Measurements from ENCODE around the gene ATP5PO.
"Not testable (repeated sequence)": the region's sequence is repeated elsewhere in the genome, so short reads cannot be mapped to it uniquely, and the experiment has no call there.

Gene ATP5PO

DNA sequence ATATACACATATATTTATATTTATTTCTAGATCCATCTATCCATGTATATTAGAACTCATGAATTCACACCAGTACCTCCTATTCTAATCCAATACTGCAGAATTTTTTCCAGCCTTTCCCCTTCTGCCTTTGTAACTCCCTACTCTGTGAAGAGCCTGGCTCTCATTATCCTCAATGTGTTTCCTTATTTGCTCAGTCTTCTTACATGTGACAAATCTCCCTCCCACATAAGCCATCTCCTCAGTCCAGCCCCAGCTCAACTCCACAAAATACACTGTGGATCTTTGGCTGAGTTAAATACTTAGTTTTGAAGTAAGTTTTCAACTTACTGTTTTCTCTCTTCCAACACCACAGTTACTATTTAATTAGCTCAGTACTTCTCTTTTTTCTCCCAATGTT lies 45.7 kb downstream of the ATP5PO start:
- no peak for ATAC-seq
- TF ChIP-seq ZC3H10 (CRISPR knock-in tag; IDR thresholded peaks at IDR 0.05): no peak
- TF ChIP-seq CSDC2 (CRISPR knock-in tag; IDR thresholded peaks at IDR 0.05): no peak
- no peak for TF ChIP-seq TCF4 (CRISPR knock-in tag; IDR thresholded peaks at IDR 0.05; ENCODE audit: borderline replicate concordance)
- no peak for TF ChIP-seq TOX (CRISPR knock-in tag; IDR thresholded peaks at IDR 0.05; ENCODE audit: borderline replicate concordance)
- TF ChIP-seq ARNTL (CRISPR knock-in tag; IDR thresholded peaks at IDR 0.05; ENCODE audit: borderline replicate concordance, low read depth): no peak
- no peak for TF ChIP-seq GLIS3 (CRISPR knock-in tag; IDR thresholded peaks at IDR 0.05)
- TF ChIP-seq OSR1 (CRISPR knock-in tag; IDR thresholded peaks at IDR 0.05): no peak
- TF ChIP-seq ZNF70 (CRISPR knock-in tag; IDR thresholded peaks at IDR 0.05): no peak
- TF ChIP-seq, protein P1, sequence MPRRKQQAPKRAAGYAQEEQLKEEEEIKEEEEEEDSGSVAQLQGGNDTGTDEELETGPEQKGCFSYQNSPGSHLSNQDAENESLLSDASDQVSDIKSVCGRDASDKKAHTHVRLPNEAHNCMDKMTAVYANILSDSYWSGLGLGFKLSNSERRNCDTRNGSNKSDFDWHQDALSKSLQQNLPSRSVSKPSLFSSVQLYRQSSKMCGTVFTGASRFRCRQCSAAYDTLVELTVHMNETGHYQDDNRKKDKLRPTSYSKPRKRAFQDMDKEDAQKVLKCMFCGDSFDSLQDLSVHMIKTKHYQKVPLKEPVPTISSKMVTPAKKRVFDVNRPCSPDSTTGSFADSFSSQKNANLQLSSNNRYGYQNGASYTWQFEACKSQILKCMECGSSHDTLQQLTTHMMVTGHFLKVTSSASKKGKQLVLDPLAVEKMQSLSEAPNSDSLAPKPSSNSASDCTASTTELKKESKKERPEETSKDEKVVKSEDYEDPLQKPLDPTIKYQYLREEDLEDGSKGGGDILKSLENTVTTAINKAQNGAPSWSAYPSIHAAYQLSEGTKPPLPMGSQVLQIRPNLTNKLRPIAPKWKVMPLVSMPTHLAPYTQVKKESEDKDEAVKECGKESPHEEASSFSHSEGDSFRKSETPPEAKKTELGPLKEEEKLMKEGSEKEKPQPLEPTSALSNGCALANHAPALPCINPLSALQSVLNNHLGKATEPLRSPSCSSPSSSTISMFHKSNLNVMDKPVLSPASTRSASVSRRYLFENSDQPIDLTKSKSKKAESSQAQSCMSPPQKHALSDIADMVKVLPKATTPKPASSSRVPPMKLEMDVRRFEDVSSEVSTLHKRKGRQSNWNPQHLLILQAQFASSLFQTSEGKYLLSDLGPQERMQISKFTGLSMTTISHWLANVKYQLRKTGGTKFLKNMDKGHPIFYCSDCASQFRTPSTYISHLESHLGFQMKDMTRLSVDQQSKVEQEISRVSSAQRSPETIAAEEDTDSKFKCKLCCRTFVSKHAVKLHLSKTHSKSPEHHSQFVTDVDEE (CRISPR knock-in tag; IDR thresholded peaks at IDR 0.05): no peak
- no peak for TF ChIP-seq ISL1 (CRISPR knock-in tag; IDR thresholded peaks at IDR 0.05)
- no peak for TF ChIP-seq ESRRG (CRISPR knock-in tag; IDR thresholded peaks at IDR 0.05)

DNA sequence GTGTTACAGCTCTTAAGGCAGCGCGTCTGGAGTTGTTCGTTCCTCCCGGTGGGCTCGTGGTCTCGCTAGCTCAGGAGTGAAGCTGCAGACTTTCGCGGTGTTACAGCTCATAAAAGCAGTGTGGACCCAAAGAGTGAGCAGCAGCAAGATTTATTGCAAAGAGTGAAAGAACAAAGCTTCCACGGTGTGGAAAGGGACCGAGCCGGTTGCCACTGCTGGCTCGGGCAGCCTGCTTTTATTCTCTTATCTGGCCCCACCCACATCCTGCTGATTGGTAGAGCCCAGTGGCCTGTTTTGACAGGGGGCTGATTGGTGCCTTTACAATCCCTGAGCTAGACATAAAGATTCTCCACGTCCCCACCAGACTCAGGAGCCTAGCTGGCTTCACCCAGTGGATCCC lies 47.7 kb downstream of the ATP5PO start:
- ATAC-seq: not testable (repeated sequence)

DNA sequence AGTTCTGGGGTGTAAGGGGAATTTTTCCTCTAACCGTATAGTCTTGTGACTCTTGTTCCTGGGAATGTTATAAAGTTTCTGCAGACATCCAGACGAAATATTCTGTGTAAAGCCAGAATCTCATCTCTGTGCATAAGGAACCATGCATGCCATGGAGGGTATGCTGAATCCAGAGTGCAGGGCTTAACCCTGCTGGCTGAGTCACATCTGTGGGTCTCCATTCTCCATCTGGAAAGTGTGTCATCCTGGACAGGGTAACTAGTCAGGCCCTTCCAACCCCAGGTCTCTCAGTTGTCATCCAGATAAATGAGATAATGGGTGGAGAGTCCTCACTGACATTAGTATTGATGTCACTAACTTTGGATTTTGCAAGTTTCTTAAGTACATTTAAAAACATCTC lies 48.8 kb downstream of the ATP5PO start:
- ATAC-seq: peak; percentile 35; the same call in 1 of the 3 replicates
- TF ChIP-seq ARNTL (CRISPR knock-in tag; IDR thresholded peaks at IDR 0.05; ENCODE audit: borderline replicate concordance, low read depth): no peak

DNA sequence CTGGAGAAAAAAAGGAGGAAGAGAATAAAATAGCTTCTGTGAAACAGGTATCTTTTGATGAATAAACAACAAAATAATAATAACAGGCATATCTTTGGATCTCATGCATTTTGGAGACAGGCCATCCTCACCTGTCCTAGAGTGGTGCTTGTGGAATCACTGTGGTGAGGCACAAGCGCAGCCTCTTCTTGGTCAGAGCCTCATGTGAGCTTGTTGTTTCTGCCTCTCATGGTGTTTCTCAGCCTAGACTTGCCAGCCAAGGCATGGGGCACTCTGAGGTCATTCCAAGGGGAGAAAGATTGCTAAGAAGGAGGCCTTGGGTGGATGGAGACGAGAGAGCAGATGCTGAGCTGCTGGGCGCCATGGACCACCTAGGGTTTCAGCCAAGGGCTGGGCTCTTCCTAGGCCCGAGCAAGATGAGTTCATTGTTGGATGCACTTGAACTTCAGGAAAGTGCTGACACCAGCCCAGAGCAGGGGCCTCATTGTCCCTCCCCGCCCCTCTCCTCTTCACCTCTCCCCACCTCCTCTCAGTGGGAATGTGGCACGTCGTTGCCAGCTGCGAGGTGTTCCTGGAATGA lies 49.5 kb downstream of the ATP5PO start:
- no peak for ATAC-seq
- TF ChIP-seq BACH2 (CRISPR knock-in tag; IDR thresholded peaks at IDR 0.05; ENCODE audit: borderline replicate concordance) (no peak), TOX (CRISPR knock-in tag; IDR thresholded peaks at IDR 0.05; ENCODE audit: borderline replicate concordance) (no peak), PPARA (CRISPR knock-in tag; IDR thresholded peaks at IDR 0.05; ENCODE audit: borderline replicate concordance) (no peak), ZNF70 (CRISPR knock-in tag; IDR thresholded peaks at IDR 0.05) (no peak), ZFP3 (CRISPR knock-in tag; IDR thresholded peaks at IDR 0.05) (no peak), ISL1 (CRISPR knock-in tag; IDR thresholded peaks at IDR 0.05) (no peak), RARB (CRISPR knock-in tag; IDR thresholded peaks at IDR 0.05) (no peak), ARNTL (CRISPR knock-in tag; IDR thresholded peaks at IDR 0.05; ENCODE audit: borderline replicate concordance, low read depth) (no peak), GLIS3 (CRISPR knock-in tag; IDR thresholded peaks at IDR 0.05) (no peak), TCF4 (CRISPR knock-in tag; IDR thresholded peaks at IDR 0.05; ENCODE audit: borderline replicate concordance) (no peak), SNAI2 (CRISPR knock-in tag; IDR thresholded peaks at IDR 0.05) (no peak), ESRRG (CRISPR knock-in tag; IDR thresholded peaks at IDR 0.05) (no peak), ZNF8 (CRISPR knock-in tag; IDR thresholded peaks at IDR 0.05) (no peak), ZNF565 (CRISPR knock-in tag; conservative IDR thresholded peaks at IDR 0.05; ENCODE audit: low read depth) (no peak), ZFP30 (CRISPR knock-in tag; IDR thresholded peaks at IDR 0.05) (no peak)
- TF ChIP-seq, protein P2, sequence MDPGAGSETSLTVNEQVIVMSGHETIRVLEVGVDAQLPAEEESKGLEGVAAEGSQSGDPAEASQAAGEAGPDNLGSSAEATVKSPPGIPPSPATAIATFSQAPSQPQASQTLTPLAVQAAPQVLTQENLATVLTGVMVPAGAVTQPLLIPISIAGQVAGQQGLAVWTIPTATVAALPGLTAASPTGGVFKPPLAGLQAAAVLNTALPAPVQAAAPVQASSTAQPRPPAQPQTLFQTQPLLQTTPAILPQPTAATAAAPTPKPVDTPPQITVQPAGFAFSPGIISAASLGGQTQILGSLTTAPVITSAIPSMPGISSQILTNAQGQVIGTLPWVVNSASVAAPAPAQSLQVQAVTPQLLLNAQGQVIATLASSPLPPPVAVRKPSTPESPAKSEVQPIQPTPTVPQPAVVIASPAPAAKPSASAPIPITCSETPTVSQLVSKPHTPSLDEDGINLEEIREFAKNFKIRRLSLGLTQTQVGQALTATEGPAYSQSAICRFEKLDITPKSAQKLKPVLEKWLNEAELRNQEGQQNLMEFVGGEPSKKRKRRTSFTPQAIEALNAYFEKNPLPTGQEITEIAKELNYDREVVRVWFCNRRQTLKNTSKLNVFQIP (CRISPR knock-in tag; IDR thresholded peaks at IDR 0.05; ENCODE audit: borderline replicate concordance, low read depth): no peak
- TF ChIP-seq, protein P3, sequence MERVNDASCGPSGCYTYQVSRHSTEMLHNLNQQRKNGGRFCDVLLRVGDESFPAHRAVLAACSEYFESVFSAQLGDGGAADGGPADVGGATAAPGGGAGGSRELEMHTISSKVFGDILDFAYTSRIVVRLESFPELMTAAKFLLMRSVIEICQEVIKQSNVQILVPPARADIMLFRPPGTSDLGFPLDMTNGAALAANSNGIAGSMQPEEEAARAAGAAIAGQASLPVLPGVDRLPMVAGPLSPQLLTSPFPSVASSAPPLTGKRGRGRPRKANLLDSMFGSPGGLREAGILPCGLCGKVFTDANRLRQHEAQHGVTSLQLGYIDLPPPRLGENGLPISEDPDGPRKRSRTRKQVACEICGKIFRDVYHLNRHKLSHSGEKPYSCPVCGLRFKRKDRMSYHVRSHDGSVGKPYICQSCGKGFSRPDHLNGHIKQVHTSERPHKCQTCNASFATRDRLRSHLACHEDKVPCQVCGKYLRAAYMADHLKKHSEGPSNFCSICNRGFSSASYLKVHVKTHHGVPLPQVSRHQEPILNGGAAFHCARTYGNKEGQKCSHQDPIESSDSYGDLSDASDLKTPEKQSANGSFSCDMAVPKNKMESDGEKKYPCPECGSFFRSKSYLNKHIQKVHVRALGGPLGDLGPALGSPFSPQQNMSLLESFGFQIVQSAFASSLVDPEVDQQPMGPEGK (CRISPR knock-in tag; IDR thresholded peaks at IDR 0.05; ENCODE audit: borderline replicate concordance): no peak
- TF ChIP-seq, protein P4, sequence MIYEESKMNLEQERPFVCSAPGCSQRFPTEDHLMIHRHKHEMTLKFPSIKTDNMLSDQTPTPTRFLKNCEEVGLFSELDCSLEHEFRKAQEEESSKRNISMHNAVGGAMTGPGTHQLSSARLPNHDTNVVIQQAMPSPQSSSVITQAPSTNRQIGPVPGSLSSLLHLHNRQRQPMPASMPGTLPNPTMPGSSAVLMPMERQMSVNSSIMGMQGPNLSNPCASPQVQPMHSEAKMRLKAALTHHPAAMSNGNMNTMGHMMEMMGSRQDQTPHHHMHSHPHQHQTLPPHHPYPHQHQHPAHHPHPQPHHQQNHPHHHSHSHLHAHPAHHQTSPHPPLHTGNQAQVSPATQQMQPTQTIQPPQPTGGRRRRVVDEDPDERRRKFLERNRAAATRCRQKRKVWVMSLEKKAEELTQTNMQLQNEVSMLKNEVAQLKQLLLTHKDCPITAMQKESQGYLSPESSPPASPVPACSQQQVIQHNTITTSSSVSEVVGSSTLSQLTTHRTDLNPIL (CRISPR knock-in tag; IDR thresholded peaks at IDR 0.05; ENCODE audit: low read depth): no peak
- TF ChIP-seq, protein P1 (CRISPR knock-in tag; IDR thresholded peaks at IDR 0.05): no peak

Data from SK-N-SH treated with all-trans-retinoic acid at 6 μM for 48 hours (cell line).